GM12878 (cell line): Measurements from ENCODE around the gene SPAG16. TPM values are rescaled to one million over a fixed set of nuclear protein-coding genes. Genes with fewer than 3 reads are reported as not detected.

ENCODE experiments used
- ATAC-seq: fragments of 200-7000 bp; cut with Tn5 transposase; 3 replicates; pipeline ENCODE4 v1.9.1; 2020; ENCODE audit warnings: mild to moderate bottlenecking, moderate library complexity
- BruUV-seq: library from RNA; stranded (reverse); fragments of 400-500 nt; replicated peaks from 2 replicates; lab custom pipeline; 2021; lab: Mats Ljungman, UMichigan
- CTCF ChIA-PET: fragments of 300-600 bp; sonication (Branson Sonifier 250); formaldehyde crosslinking; extraction: SDS; loops from one replicate; lab custom pipeline; 2021; ENCODE audit warnings: inconsistent platforms; lab: Yijun Ruan, JAX
- POLR2A ChIA-PET: fragments of 350-600 bp; formaldehyde crosslinking; extraction: SDS; loops from one replicate; lab custom pipeline; 2021; ENCODE audit warnings: inconsistent platforms; lab: Charles Lee
- RAD21 ChIA-PET: fragments of 300-600 bp; sonication (Branson Sonifier 250); formaldehyde crosslinking; loops from one replicate; lab custom pipeline; 2023; ENCODE audit warnings: antibody characterized with exemption; ENCODE audit not compliant: unreplicated experiment; lab: Charles Lee
- SMC1A ChIA-PET: fragments of 300-600 bp; sonication (Branson Sonifier 250); formaldehyde crosslinking; loops from one replicate; lab custom pipeline; 2023; ENCODE audit not compliant: unreplicated experiment, uncharacterized antibody; lab: Charles Lee
- DNase-seq: peaks from one replicate; pipeline ENCODE4 v3.0.0-alpha.2; 2011; ENCODE audit warnings: low read depth, low spot score
- FAIRE-seq: peaks from 3 replicates; lab custom pipeline; 2011; peaks lifted over from hg19 to GRCh38; lab: Jason Lieb, UNC
- H2AFZ ChIP-seq: 2 replicates; pipeline ENCODE4 v1.6.0; 2011; ENCODE audit warnings: low read depth, low read length, control low read depth; ENCODE audit not compliant: control insufficient read depth
- H3K27ac ChIP-seq: 2 replicates; pipeline ENCODE4 v1.5.1; 2011; ENCODE audit warnings: control low read depth; ENCODE audit not compliant: control insufficient read depth, insufficient read depth
- H3K27me3 ChIP-seq, 2 experiments: replicated peaks in 1 of 2; 2 replicates each; pipeline versions ENCODE4 v1.6.0 to v1.6.1; 2011; ENCODE audit warnings: low read length in 1 of 2; ENCODE audit not compliant: control insufficient read depth in 2 of 2, insufficient read depth in 2 of 2
- H3K36me3 ChIP-seq, 2 experiments: 2 replicates each; pipeline ENCODE4 v1.5.1; 2011; ENCODE audit warnings: low read length in 1 of 2; ENCODE audit not compliant: control insufficient read depth in 2 of 2, insufficient read depth in 2 of 2
- H3K4me1 ChIP-seq: 2 replicates; pipeline ENCODE4 v1.6.1; 2011; ENCODE audit warnings: mild to moderate bottlenecking, low read length, moderate library complexity, mixed read lengths; ENCODE audit not compliant: control insufficient read depth, insufficient read depth
- H3K4me2 ChIP-seq: 2 replicates; pipeline ENCODE4 v1.6.0; 2011; ENCODE audit warnings: control low read depth; ENCODE audit not compliant: control insufficient read depth, insufficient read depth
- H3K4me3 ChIP-seq: fragments of 200-600 bp; sonication (generic); 2 replicates; pipeline ENCODE4 v1.5.1; 2016
- H3K79me2 ChIP-seq: 2 replicates; pipeline ENCODE4 v1.6.0; 2011; ENCODE audit warnings: low read length; ENCODE audit not compliant: control insufficient read depth, insufficient read depth
- H3K9ac ChIP-seq: 2 replicates; pipeline ENCODE4 v1.8.0; 2011; ENCODE audit warnings: low read length, control low read depth, mixed read lengths; ENCODE audit not compliant: control insufficient read depth, insufficient read depth
- H3K9me3 ChIP-seq: replicated peaks from 3 replicates; pipeline ENCODE4 v1.5.1; 2011; ENCODE audit warnings: mild to moderate bottlenecking, low read length; ENCODE audit not compliant: control insufficient read depth, insufficient read depth
- H4K20me1 ChIP-seq: 2 replicates; pipeline ENCODE4 v1.6.0; 2011; ENCODE audit not compliant: control insufficient read depth, insufficient read depth
- BCL11A ChIP-seq: IDR thresholded peaks from 2 replicates; pipeline ENCODE4 v1.6.1; 2011; ENCODE audit warnings: low read depth, low read length
- CBX3 ChIP-seq: fragments of 200-600 bp; sonication (generic); IDR thresholded peaks from 2 replicates; pipeline ENCODE4 v1.6.1; 2016; ENCODE audit warnings: low read depth, borderline replicate concordance
- CEBPB ChIP-seq, 2 experiments: fragments of 150-350 bp in 1 of 2; IDR thresholded peaks; 2 replicates each; pipeline ENCODE4 v1.6.1; 2012 to 2014; ENCODE audit warnings: low read depth in 2 of 2, low read length in 2 of 2, borderline replicate concordance in 1 of 2, inconsistent platforms in 1 of 2
- FOXK2 ChIP-seq: fragments of 450-650 bp; IDR thresholded peaks from 2 replicates; pipeline ENCODE4 v1.6.1; 2017; ENCODE audit warnings: mild to moderate bottlenecking, moderate library complexity
- HCFC1 ChIP-seq: fragments of 150-350 bp; IDR thresholded peaks from 2 replicates; pipeline ENCODE4 v1.6.1; 2014; ENCODE audit warnings: low read length
- NRF1 ChIP-seq: conservative IDR thresholded peaks from 2 replicates; pipeline ENCODE4 v1.6.1; 2011; ENCODE audit warnings: mild to moderate bottlenecking, low read depth, low read length, improper control_type of control experiment
- SMAD1 ChIP-seq: fragments of 450-650 bp; IDR thresholded peaks from 2 replicates; pipeline ENCODE4 v1.6.1; 2018; ENCODE audit warnings: mild to moderate bottlenecking, low read depth; ENCODE audit not compliant: partially characterized antibody
- SRF ChIP-seq, 2 experiments: IDR thresholded peaks; 2 replicates each; pipeline ENCODE4 v1.6.1; 2011; ENCODE audit warnings: low read depth in 2 of 2, low read length in 2 of 2, mild to moderate bottlenecking in 1 of 2, moderate library complexity in 1 of 2
- TAF1 ChIP-seq: IDR thresholded peaks from 2 replicates; pipeline ENCODE4 v1.6.1; 2011; ENCODE audit warnings: mild to moderate bottlenecking, low read depth, low read length, borderline replicate concordance
- TCF12 ChIP-seq: IDR thresholded peaks from 2 replicates; pipeline ENCODE4 v1.6.1; 2011; ENCODE audit warnings: low read depth, mild to moderate bottlenecking, low read length
- ZNF622 ChIP-seq: fragments of 450-650 bp; IDR thresholded peaks from 2 replicates; pipeline ENCODE4 v1.6.1; 2017; ENCODE audit warnings: mild to moderate bottlenecking, inconsistent platforms
- WGBS: methylation state at CpG from one replicate; pipeline ENCODE4 v1.1.6; 2016; ENCODE audit warnings: low lambda C conversion rate; ENCODE audit not compliant: insufficient replicate concordance, insufficient coverage; ENCODE audit errors: missing lambda C conversion rate; 5-methylcytosine and 5-hydroxymethylcytosine counted together
- in situ Hi-C: fragments of 300-500 bp; cut with MboI; formaldehyde crosslinking; loops from 9 replicates; pipeline ENCODE4 v1.14.3; 2018; ENCODE audit warnings: mixed read lengths
- intact Hi-C: fragments of 100-400 bp; cut with micrococcal nuclease; formaldehyde crosslinking; loops from one replicate; pipeline ENCODE4 v1.14.2; 2022; ENCODE audit not compliant: unreplicated experiment
- polyA plus RNA-seq, 11 experiments: library from polyadenylated mRNA; depleted of rRNA in 4 of 11; unstranded in 6 of 11; stranded (reverse) in 5 of 11; fragments of >200 nt; fragmentation: Nextera tagmentation in 4 of 11; fragmentation: Illumina TruSeq in 1 of 11; extraction: Ambion mirVana in 4 of 11; extraction: Trizol in 1 of 11; gene quantifications; 1 replicate in 1 of 11; 2 replicates in 10 of 11; pipeline versions ENCODE4 v1.2.1 to v1.2.3, GENCODE V29; 2011 to 2016; ENCODE audit warnings: inconsistent platforms in 2 of 11, missing spikeins in 2 of 11, low read depth in 1 of 11
- total RNA-seq, 4 experiments: library from RNA; depleted of rRNA in 3 of 4; stranded (reverse); fragments of >200 nt in 3 of 4; fragmentation: Illumina TruSeq in 1 of 4; extraction: Trizol in 1 of 4; gene quantifications; 2 replicates each; pipeline versions ENCODE4 v1.2.1 to v1.2.3, GENCODE V29; 2013 to 2021
- TF ChIP-seq, protein P1 (sequence below): fragments of 150-350 bp; IDR thresholded peaks from 2 replicates; pipeline ENCODE4 v1.6.1; 2016; ENCODE audit warnings: low read depth, low read length
- TF ChIP-seq, protein P2 (sequence below): fragments of 450-650 bp; IDR thresholded peaks from 2 replicates; pipeline ENCODE4 v1.6.1; 2018; ENCODE audit warnings: mild to moderate bottlenecking, low read depth, moderate library complexity; ENCODE audit not compliant: partially characterized antibody

The SPAG16 gene
- total and polyA plus RNA-seq, 10 of the 15 experiments (the other 5 are each of a cell fraction or from before 2014, with no cell fraction given): 6.0 to 25.0 (median 15.2) TPM

- Histone ChIP-seq H2AFZ (no peak overlapping the region), H4K20me1 (no peaks in the 10 kb centered on the region), H3K36me3 (no peaks in the 10 kb centered on the region), H3K9ac (no peak overlapping the region), H3K27me3 (no peaks in the 10 kb centered on the region), H3K4me1 (no peaks in the 10 kb centered on the region), H3K27ac (no peak overlapping the region), H3K4me2 (no peak overlapping the region), H3K4me3 (no peak overlapping the region), H3K9me3 (no peaks in the 10 kb centered on the region), H3K79me2 (no peaks in the 10 kb centered on the region)
- FAIRE-seq (no peak), DNase-seq (no peak), ATAC-seq (no peak)
- ChIA-PET RAD21 (no interaction called here), SMC1A (no interaction called here), CTCF (no interaction called here), POLR2A (no interaction called here)
- in situ Hi-C loops (no loop called here), intact Hi-C loops (no loop called here)
- no TSS peak for BruUV-seq
- WGBS: 24% methylated on average over 2 of the region's 2 CpGs
- no peak for TF ChIP-seq FOXK2
- TF ChIP-seq SRF (IDR thresholded peaks at IDR 0.05; ENCODE audit: low read depth in 2 of 2, low read length in 2 of 2): no peak
- no peak for TF ChIP-seq SMAD1
- no peak for TF ChIP-seq CBX3
- no peak for TF ChIP-seq NRF1
- TF ChIP-seq CEBPB (IDR thresholded peaks at IDR 0.05; ENCODE audit: borderline replicate concordance in 1 of 2, low read depth in 2 of 2, low read length in 2 of 2): no peak
- no peak for TF ChIP-seq TCF12
- no peak for TF ChIP-seq HCFC1
Measured at GRCh38 chr2:214066862-214067261, 782.6 kb downstream of the SPAG16 start.

DNA sequence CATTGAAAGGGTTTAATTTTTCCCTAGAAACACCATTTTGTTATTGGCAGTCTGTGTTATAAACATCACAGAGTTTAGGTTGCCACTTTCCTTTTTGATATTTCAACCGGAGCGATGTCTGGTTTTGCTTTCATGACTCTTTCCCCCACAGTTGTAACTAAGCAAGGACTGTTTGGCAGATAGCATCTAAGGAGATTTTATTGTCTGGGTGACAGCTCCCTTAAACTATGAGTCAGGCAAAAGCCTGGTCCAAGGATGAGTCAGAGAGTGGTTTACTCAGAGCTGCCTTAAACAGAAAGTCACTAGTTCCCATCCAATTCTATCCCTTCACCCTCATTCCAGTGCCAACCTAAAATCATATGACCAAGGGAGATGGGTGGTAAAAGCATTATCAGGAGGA lies 785.0 kb downstream of the SPAG16 start:
- no peaks in the 10 kb centered on the region for H3K27me3 ChIP-seq
- POLR2A ChIA-PET: no interaction called here
- peak; percentile 98 for ATAC-seq
- intact Hi-C loops (no loop called here), in situ Hi-C loops (no loop called here)
- RAD21 ChIA-PET: no interaction called here
- no peak overlapping the region for H2AFZ ChIP-seq
- H4K20me1 ChIP-seq: no peaks in the 10 kb centered on the region
- no peak for FAIRE-seq
- CTCF ChIA-PET: interaction anchor here (1.2 kb wide), 1 partner anchor 17 kb away, joined by 3 read pairs; no protein-coding TSS in a partner anchor
- no peaks in the 10 kb centered on the region for H3K9me3 ChIP-seq
- no peak overlapping the region for H3K4me2 ChIP-seq
- H3K36me3 ChIP-seq: no peaks in the 10 kb centered on the region
- no peak overlapping the region for H3K4me3 ChIP-seq
- no peaks in the 10 kb centered on the region for H3K79me2 ChIP-seq
- BruUV-seq: no TSS peak
- no peaks in the 10 kb centered on the region for H3K4me1 ChIP-seq
- H3K27ac ChIP-seq: no peak overlapping the region
- 62% methylated on average over 2 of the region's 2 CpGs for WGBS
- DNase-seq: no peak
- SMC1A ChIA-PET: interaction anchor here (0.8 to 1.3 kb wide), 2 partner anchors 10 to 357 kb away, joined by 3 to 5 read pairs; no protein-coding TSS in a partner anchor
- H3K9ac ChIP-seq: no peak overlapping the region
- no peak for TF ChIP-seq TAF1
- TF ChIP-seq, protein P1, sequence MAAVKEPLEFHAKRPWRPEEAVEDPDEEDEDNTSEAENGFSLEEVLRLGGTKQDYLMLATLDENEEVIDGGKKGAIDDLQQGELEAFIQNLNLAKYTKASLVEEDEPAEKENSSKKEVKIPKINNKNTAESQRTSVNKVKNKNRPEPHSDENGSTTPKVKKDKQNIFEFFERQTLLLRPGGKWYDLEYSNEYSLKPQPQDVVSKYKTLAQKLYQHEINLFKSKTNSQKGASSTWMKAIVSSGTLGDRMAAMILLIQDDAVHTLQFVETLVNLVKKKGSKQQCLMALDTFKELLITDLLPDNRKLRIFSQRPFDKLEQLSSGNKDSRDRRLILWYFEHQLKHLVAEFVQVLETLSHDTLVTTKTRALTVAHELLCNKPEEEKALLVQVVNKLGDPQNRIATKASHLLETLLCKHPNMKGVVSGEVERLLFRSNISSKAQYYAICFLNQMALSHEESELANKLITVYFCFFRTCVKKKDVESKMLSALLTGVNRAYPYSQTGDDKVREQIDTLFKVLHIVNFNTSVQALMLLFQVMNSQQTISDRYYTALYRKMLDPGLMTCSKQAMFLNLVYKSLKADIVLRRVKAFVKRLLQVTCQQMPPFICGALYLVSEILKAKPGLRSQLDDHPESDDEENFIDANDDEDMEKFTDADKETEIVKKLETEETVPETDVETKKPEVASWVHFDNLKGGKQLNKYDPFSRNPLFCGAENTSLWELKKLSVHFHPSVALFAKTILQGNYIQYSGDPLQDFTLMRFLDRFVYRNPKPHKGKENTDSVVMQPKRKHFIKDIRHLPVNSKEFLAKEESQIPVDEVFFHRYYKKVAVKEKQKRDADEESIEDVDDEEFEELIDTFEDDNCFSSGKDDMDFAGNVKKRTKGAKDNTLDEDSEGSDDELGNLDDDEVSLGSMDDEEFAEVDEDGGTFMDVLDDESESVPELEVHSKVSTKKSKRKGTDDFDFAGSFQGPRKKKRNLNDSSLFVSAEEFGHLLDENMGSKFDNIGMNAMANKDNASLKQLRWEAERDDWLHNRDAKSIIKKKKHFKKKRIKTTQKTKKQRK: no peak
- no peak for TF ChIP-seq TCF12
- TF ChIP-seq BCL11A: no peak
- TF ChIP-seq ZNF622: no peak
- TF ChIP-seq, protein P2, sequence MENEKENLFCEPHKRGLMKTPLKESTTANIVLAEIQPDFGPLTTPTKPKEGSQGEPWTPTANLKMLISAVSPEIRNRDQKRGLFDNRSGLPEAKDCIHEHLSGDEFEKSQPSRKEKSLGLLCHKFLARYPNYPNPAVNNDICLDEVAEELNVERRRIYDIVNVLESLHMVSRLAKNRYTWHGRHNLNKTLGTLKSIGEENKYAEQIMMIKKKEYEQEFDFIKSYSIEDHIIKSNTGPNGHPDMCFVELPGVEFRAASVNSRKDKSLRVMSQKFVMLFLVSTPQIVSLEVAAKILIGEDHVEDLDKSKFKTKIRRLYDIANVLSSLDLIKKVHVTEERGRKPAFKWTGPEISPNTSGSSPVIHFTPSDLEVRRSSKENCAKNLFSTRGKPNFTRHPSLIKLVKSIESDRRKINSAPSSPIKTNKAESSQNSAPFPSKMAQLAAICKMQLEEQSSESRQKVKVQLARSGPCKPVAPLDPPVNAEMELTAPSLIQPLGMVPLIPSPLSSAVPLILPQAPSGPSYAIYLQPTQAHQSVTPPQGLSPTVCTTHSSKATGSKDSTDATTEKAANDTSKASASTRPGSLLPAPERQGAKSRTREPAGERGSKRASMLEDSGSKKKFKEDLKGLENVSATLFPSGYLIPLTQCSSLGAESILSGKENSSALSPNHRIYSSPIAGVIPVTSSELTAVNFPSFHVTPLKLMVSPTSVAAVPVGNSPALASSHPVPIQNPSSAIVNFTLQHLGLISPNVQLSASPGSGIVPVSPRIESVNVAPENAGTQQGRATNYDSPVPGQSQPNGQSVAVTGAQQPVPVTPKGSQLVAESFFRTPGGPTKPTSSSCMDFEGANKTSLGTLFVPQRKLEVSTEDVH: no peak
